ENCODE data around the gene CYP4F2. TPM values are rescaled to one million over a fixed set of nuclear protein-coding genes. Genes with fewer than 3 reads are reported as not detected.

The CYP4F2 gene
- total RNA-seq, 4 donors from 2014 or later, result not detected

- no peak for TF ChIP-seq CTCF (IDR thresholded peaks at IDR 0.05; ENCODE audit: low read depth)
These were observed 1.9 kb downstream of the CYP4F2 start for GRCh38 chr19:15895876-15896430.

- TF ChIP-seq CTCF (IDR thresholded peaks at IDR 0.05; ENCODE audit: low read depth), result no peak
These were observed 3.5 kb downstream of the CYP4F2 start for GRCh38 chr19:15894359-15894758.

GRCh38 chr19:15893477-15893876 lies 4.4 kb downstream of the CYP4F2 start:
- TF ChIP-seq CTCF (IDR thresholded peaks at IDR 0.05; ENCODE audit: low read depth), result no peak

- no peak for TF ChIP-seq CTCF (IDR thresholded peaks at IDR 0.05; ENCODE audit: low read depth)
These were observed 5.9 kb downstream of the CYP4F2 start for GRCh38 chr19:15892012-15892411.

GRCh38 chr19:15891434-15891833 lies 6.4 kb downstream of the CYP4F2 start:
- TF ChIP-seq CTCF (IDR thresholded peaks at IDR 0.05; ENCODE audit: low read depth), result no peak

- no peak for TF ChIP-seq CTCF (IDR thresholded peaks at IDR 0.05; ENCODE audit: low read depth)
These were observed 12.0 kb downstream of the CYP4F2 start for GRCh38 chr19:15885919-15886318.

GRCh38 chr19:15885167-15885566 lies 12.7 kb downstream of the CYP4F2 start:
- TF ChIP-seq CTCF (IDR thresholded peaks at IDR 0.05; ENCODE audit: low read depth), result no peak
